WTC11 (cell line): ENCODE measurements around the gene TMPRSS12.
"Not testable (repeated sequence)": the region's sequence is repeated elsewhere in the genome, so short reads cannot be mapped to it uniquely, and the experiment has no call there.

Experiments
- ZBTB21 ChIP-seq: sonication (generic); formaldehyde crosslinking; IDR thresholded peaks from 2 replicates; pipeline ENCODE4 v1.8.1; 2023; ENCODE audit warnings: mild to moderate bottlenecking, missing genetic modification reagents, borderline replicate concordance
- TF ChIP-seq, protein P1 (sequence below): fragments of 200-600 bp; IDR thresholded peaks from 2 replicates; pipeline ENCODE4 v1.8.0; 2022; ENCODE audit warnings: antibody characterized with exemption

GRCh38 chr12:50855679-50856078, 13.0 kb downstream of the TMPRSS12 start:
- TF ChIP-seq, protein P1, sequence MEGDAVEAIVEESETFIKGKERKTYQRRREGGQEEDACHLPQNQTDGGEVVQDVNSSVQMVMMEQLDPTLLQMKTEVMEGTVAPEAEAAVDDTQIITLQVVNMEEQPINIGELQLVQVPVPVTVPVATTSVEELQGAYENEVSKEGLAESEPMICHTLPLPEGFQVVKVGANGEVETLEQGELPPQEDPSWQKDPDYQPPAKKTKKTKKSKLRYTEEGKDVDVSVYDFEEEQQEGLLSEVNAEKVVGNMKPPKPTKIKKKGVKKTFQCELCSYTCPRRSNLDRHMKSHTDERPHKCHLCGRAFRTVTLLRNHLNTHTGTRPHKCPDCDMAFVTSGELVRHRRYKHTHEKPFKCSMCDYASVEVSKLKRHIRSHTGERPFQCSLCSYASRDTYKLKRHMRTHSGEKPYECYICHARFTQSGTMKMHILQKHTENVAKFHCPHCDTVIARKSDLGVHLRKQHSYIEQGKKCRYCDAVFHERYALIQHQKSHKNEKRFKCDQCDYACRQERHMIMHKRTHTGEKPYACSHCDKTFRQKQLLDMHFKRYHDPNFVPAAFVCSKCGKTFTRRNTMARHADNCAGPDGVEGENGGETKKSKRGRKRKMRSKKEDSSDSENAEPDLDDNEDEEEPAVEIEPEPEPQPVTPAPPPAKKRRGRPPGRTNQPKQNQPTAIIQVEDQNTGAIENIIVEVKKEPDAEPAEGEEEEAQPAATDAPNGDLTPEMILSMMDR, result not testable (repeated sequence)
- not testable (repeated sequence) for TF ChIP-seq ZBTB21 (CRISPR knock-in tag)
